CMK (cell line): ENCODE measurements around the gene CCR9.

Experiments
- DNase-seq: peaks from one replicate; pipeline ENCODE4 v3.0.0-alpha.2; 2010; ENCODE audit warnings: low read depth

CCR9 gene

GRCh38 chr3:45873036-45873435 is 13.3 kb upstream of the CCR9 start:
- DNase-seq, result no peak

- DNase-seq, result no peak
Observed at GRCh38 chr3:45873638-45874037, 12.7 kb upstream of the CCR9 start.

- DNase-seq, result no peak
Observed at GRCh38 chr3:45874677-45875346, 11.5 kb upstream of the CCR9 start.

- no peak for DNase-seq
Observed at GRCh38 chr3:45878124-45878523, 8.2 kb upstream of the CCR9 start.

GRCh38 chr3:45880725-45881077 is 5.6 kb upstream of the CCR9 start:
- no peak for DNase-seq

GRCh38 chr3:45881078-45882022 is 5.0 kb upstream of the CCR9 start:
- no peak for DNase-seq

GRCh38 chr3:45884368-45885201 is 1.8 kb upstream of the CCR9 start:
- no peak for DNase-seq

GRCh38 chr3:45887285-45887684 is 942 bp downstream of the CCR9 start:
- no peak for DNase-seq

GRCh38 chr3:45887759-45888511 is 1.6 kb downstream of the CCR9 start:
- no peak for DNase-seq

- no peak for DNase-seq
Observed at GRCh38 chr3:45889337-45889736, 3.0 kb downstream of the CCR9 start.

GRCh38 chr3:45890405-45890804 is 4.1 kb downstream of the CCR9 start:
- no peak for DNase-seq

- no peak for DNase-seq
Observed at GRCh38 chr3:45892161-45892560, 5.8 kb downstream of the CCR9 start.

GRCh38 chr3:45894015-45894414 is 7.7 kb downstream of the CCR9 start:
- no peak for DNase-seq

GRCh38 chr3:45895686-45896468 is 9.5 kb downstream of the CCR9 start:
- no peak for DNase-seq

GRCh38 chr3:45896956-45897355 is 10.6 kb downstream of the CCR9 start:
- no peak for DNase-seq

GRCh38 chr3:45904931-45905330 is 18.6 kb downstream of the CCR9 start:
- DNase-seq, result no peak

- no peak for DNase-seq
Observed at GRCh38 chr3:45905755-45906154, 19.4 kb downstream of the CCR9 start.

GRCh38 chr3:45906681-45907407 is 20.5 kb downstream of the CCR9 start:
- no peak for DNase-seq

- DNase-seq, result no peak
Observed at GRCh38 chr3:45907769-45908705, 21.7 kb downstream of the CCR9 start.
